Stimulated activated CD4-positive, alpha-beta T cell treated with anti-CD3 and anti-CD28 coated beads, TNF-alpha, amount 100 ng/mL, for 4 hours (primary cell): ENCODE data around the gene GAA.

Source experiments
- DNase-seq, 3 experiments: peaks; one replicate each; pipeline ENCODE4 v3.0.0-alpha.2; 2020; ENCODE audit warnings: low read depth in 3 of 3

The GAA gene

GRCh38 chr17:80101011-80101945 is at the start of gene GAA:
Gene GAA, plus strand, starts transcription at chr17:80101581. Its CDS starts 3,006 bp downstream, at chr17:80104587.
- DNase-seq = peak; percentile 77 to 88 (median 80)

GRCh38 chr17:80051681-80052080 is 49.7 kb upstream of the GAA start:
- no peak for DNase-seq

GRCh38 chr17:80053102-80053501 is 48.3 kb upstream of the GAA start:
- DNase-seq = no peak

- DNase-seq = no peak
These were observed 45.8 kb upstream of the GAA start for GRCh38 chr17:80055597-80055996.

GRCh38 chr17:80058311-80058955 is 42.9 kb upstream of the GAA start:
- no peak for DNase-seq

- no peak for DNase-seq
These were observed 40.7 kb upstream of the GAA start for GRCh38 chr17:80060644-80061043.

- DNase-seq = no peak
These were observed 40.0 kb upstream of the GAA start for GRCh38 chr17:80061421-80061820.

GRCh38 chr17:80063830-80064585 is 37.4 kb upstream of the GAA start:
- no peak for DNase-seq

- no peak for DNase-seq
These were observed 36.7 kb upstream of the GAA start for GRCh38 chr17:80064696-80065095.

GRCh38 chr17:80065478-80066170 is 35.8 kb upstream of the GAA start:
- DNase-seq = no peak

GRCh38 chr17:80067393-80067986 is 33.9 kb upstream of the GAA start:
- DNase-seq = no peak

- DNase-seq = no peak
These were observed 32.8 kb upstream of the GAA start for GRCh38 chr17:80068301-80069222.

- no peak for DNase-seq
These were observed 30.8 kb upstream of the GAA start for GRCh38 chr17:80070375-80071115.

GRCh38 chr17:80071116-80071841 is 30.1 kb upstream of the GAA start:
- DNase-seq = no peak

- no peak for DNase-seq
These were observed 29.0 kb upstream of the GAA start for GRCh38 chr17:80072410-80072809.

GRCh38 chr17:80080081-80080480 is 21.3 kb upstream of the GAA start:
- no peak for DNase-seq

GRCh38 chr17:80081596-80081995 is 19.8 kb upstream of the GAA start:
- no peak for DNase-seq

GRCh38 chr17:80082403-80083135 is 18.8 kb upstream of the GAA start:
- peak in 2 of 3 experiments; percentile 34 to 38 for DNase-seq
